Prostate gland (tissue), 2 donors: ENCODE results near the gene NDUFS2. TPM values are rescaled to one million over a fixed set of nuclear protein-coding genes. Genes with fewer than 3 reads are reported as not detected.
"Not testable (repeated sequence)": the region's sequence is repeated elsewhere in the genome, so short reads cannot be mapped to it uniquely, and the experiment has no call there.

Experiments used
- DNase-seq: peaks from one replicate; pipeline ENCODE4 v3.0.0-alpha.2; 2019; ENCODE audit warnings: low spot score
- H3K27ac ChIP-seq, 2 donors: fragments of 200-600 bp; sonication (generic); 2 replicates each; pipeline ENCODE4 v1.5.1; 2017 to 2019
- H3K27me3 ChIP-seq: fragments of 200-600 bp; sonication (generic); replicated peaks from 2 replicates; pipeline ENCODE4 v1.5.1; 2019; ENCODE audit not compliant: insufficient read depth
- H3K36me3 ChIP-seq, 2 donors: fragments of 200-600 bp; sonication (generic); 1 replicate in 1 of 2; 2 replicates in 1 of 2; pipeline versions ENCODE4 v1.5.1 to v1.8.1; 2017 to 2019
- H3K4me1 ChIP-seq: fragments of 200-600 bp; sonication (generic); replicated peaks from 2 replicates; pipeline ENCODE4 v1.5.1; 2019
- H3K4me3 ChIP-seq, 2 donors: fragments of 200-600 bp; sonication (generic); 2 replicates each; pipeline ENCODE4 v1.5.1; 2017 to 2019
- H3K9me3 ChIP-seq: fragments of 200-600 bp; sonication (generic); 2 replicates; pipeline ENCODE4 v1.5.1; 2017
- CTCF ChIP-seq, 4 experiments: fragments of 200-600 bp in 2 of 4; fragments of 450-650 bp in 2 of 4; sonication (generic) in 2 of 4; IDR thresholded peaks; 1 replicate in 3 of 4; 2 replicates in 1 of 4; pipeline ENCODE4 v1.5.1; 2016 to 2019; ENCODE audit warnings: antibody characterized with exemption in 4 of 4, mild to moderate bottlenecking in 2 of 4, moderate library complexity in 2 of 4
- POLR2A ChIP-seq: fragments of 450-650 bp; IDR thresholded peaks from one replicate; pipeline ENCODE4 v1.6.1; 2016; ENCODE audit warnings: antibody characterized with exemption, mild to moderate bottlenecking
- POLR2AphosphoS5 ChIP-seq: sonication (generic); formaldehyde crosslinking; IDR thresholded peaks from one replicate; pipeline ENCODE4 v1.6.1; 2017; ENCODE audit warnings: antibody characterized with exemption
- WGBS: methylation state at CpG from one replicate; pipeline ENCODE4 v1.1.5; 2018; 5-methylcytosine and 5-hydroxymethylcytosine counted together
- intact Hi-C: fragments of 100-400 bp; cut with DNase I; formaldehyde crosslinking; loops from one replicate; pipeline ENCODE4 v1.14.2; 2022
- total RNA-seq, 2 donors: library from RNA; depleted of rRNA; stranded (reverse); fragments of >200 nt; gene quantifications; one replicate each; pipeline ENCODE4 v1.1.0, GENCODE V29; 2016

NDUFS2 gene
- total RNA-seq, 2 donors from 2014 or later: 108 to 111 TPM

GRCh38 chr1:161223805-161224694, 21.9 kb downstream of the NDUFS2 start:
- Histone ChIP-seq H3K4me1 (peaks cover 4% of the 10 kb centered on the region), H3K4me3 (no peak overlapping the region), H3K27ac (no peak overlapping the region), H3K36me3 (peaks cover 0 to 3% of the 10 kb centered on the region in 2 donors), H3K27me3 (no peaks in the 10 kb centered on the region), H3K9me3 (no peaks in the 10 kb centered on the region)
- WGBS: 82% methylated on average over 7 of the region's 7 CpGs
- intact Hi-C loops: no loop called here
- no peak for TF ChIP-seq POLR2AphosphoS5
- no peak for TF ChIP-seq POLR2A
- no peak for TF ChIP-seq CTCF (IDR thresholded peaks at IDR 0.05)
- no peak for DNase-seq

- 88% methylated on average over 13 of the region's 13 CpGs for WGBS
- not testable (repeated sequence) for H3K27me3 ChIP-seq, H3K9me3 ChIP-seq, H3K36me3 ChIP-seq, H3K4me3 ChIP-seq, H3K27ac ChIP-seq, H3K4me1 ChIP-seq, DNase-seq
- intact Hi-C loops: loop anchor here (5.0 kb wide), 1 partner anchor 143 kb away; the partner anchor contains the start of gene CFAP126
Measured at GRCh38 chr1:161224695-161225087, 22.5 kb downstream of the NDUFS2 start.

- peaks cover 4% of the 10 kb centered on the region for H3K4me1 ChIP-seq
- no peak for DNase-seq
- H3K27ac ChIP-seq: no peak overlapping the region
- no peak for TF ChIP-seq POLR2AphosphoS5
- no peak for TF ChIP-seq CTCF (IDR thresholded peaks at IDR 0.05)
- TF ChIP-seq POLR2A: no peak
- H3K4me3 ChIP-seq: no peak overlapping the region
- no peaks in the 10 kb centered on the region for H3K27me3 ChIP-seq
- H3K36me3 ChIP-seq: peaks cover 0 to 3% of the 10 kb centered on the region in 2 donors
- intact Hi-C loops: loop anchor here (5.0 kb wide), 1 partner anchor 142 kb away; the partner anchor contains the start of gene CFAP126
- 78% methylated on average over 7 of the region's 7 CpGs for WGBS
- no peaks in the 10 kb centered on the region for H3K9me3 ChIP-seq
Measured at GRCh38 chr1:161225178-161225533, 23.0 kb downstream of the NDUFS2 start.

- no peaks in the 10 kb centered on the region for H3K27me3 ChIP-seq
- peak; percentile 85 for DNase-seq
- TF ChIP-seq POLR2A (peak; percentile 14), POLR2AphosphoS5 (peak; percentile 87), CTCF (IDR thresholded peaks at IDR 0.05) (peak in 3 of 4 experiments; percentile 31 to 49 (median 47))
- no peaks in the 10 kb centered on the region for H3K9me3 ChIP-seq
- peaks cover 0 to 3% of the 10 kb centered on the region in 2 donors for H3K36me3 ChIP-seq
- WGBS: 11% methylated on average over 16 of the region's 16 CpGs
- peaks cover 4% of the 10 kb centered on the region for H3K4me1 ChIP-seq
- intact Hi-C loops: loop anchor here (2.0 to 5.0 kb wide), 2 partner anchors 142 to 157 kb away; partner anchors contain the start of gene CFAP126
- H3K27ac ChIP-seq: peak within 1 kb of the TSS; percentile 58 to 67
- peak within 1 kb of the TSS; percentile 57 to 58 for H3K4me3 ChIP-seq
Measured at GRCh38 chr1:161225534-161226319, 23.6 kb downstream of the NDUFS2 start, which contains the start of gene TOMM40L. TOMM40L (plus strand) TSS chr1:161226060; CDS start chr1:161226490, 430 bp downstream.

GRCh38 chr1:161226320-161226711, 24.1 kb downstream of the NDUFS2 start:
- no peak for TF ChIP-seq POLR2AphosphoS5
- no peak for TF ChIP-seq CTCF (IDR thresholded peaks at IDR 0.05)
- no peak for TF ChIP-seq POLR2A
- Histone ChIP-seq H3K27ac (peak overlapping the region; percentile 58 to 67), H3K27me3 (no peaks in the 10 kb centered on the region), H3K4me1 (peaks cover 4% of the 10 kb centered on the region), H3K36me3 (peaks cover 0 to 3% of the 10 kb centered on the region in 2 donors), H3K9me3 (no peaks in the 10 kb centered on the region), H3K4me3 (peak overlapping the region; percentile 57 to 58)
- intact Hi-C loops: loop anchor here (2.0 to 5.0 kb wide), 2 partner anchors 141 to 156 kb away; partner anchors contain the start of gene CFAP126
- DNase-seq: no peak
- WGBS: 7% methylated on average over 15 of the region's 15 CpGs
